ENCODE data around the gene ABHD16B.

ABHD16B gene

DNA sequence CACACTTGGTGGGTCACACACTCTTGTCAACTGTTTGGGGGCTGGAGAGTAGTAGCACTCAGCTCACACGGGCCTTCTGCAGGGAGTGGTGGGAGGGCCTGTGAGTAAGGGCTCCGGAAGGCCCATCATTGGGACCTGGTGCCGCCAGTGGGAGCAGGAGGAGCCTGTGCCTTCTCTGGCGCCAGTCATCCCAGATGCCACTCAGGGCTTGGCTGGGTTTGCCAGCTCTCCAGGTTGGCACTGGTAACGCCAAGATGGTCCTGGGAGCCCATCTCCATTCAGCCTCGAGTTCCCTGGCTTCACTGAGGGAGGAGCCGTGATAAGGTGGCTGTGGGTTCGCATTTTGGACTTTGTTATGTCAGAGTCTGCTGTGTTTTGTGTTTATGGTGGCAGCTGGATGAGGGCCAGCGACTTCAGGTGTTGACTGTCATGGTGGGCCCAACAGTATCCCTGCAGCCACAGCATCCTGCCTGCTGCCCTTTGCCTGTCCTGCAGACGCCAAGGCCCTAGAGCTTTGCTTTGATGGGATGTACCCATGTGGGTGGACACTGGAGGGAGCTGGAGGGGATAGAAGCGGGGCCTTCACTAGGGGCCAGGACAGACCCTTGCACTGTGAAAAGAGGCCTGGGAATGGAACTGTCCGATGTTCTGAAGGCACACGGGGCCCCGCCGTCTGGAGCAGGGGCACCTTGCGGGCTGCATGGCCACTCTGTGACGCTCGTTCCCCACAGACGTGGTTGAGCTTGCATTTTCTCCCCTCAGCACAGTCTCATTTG lies 20.3 kb downstream of the ABHD16B start:
- no peak for DNase-seq

DNA sequence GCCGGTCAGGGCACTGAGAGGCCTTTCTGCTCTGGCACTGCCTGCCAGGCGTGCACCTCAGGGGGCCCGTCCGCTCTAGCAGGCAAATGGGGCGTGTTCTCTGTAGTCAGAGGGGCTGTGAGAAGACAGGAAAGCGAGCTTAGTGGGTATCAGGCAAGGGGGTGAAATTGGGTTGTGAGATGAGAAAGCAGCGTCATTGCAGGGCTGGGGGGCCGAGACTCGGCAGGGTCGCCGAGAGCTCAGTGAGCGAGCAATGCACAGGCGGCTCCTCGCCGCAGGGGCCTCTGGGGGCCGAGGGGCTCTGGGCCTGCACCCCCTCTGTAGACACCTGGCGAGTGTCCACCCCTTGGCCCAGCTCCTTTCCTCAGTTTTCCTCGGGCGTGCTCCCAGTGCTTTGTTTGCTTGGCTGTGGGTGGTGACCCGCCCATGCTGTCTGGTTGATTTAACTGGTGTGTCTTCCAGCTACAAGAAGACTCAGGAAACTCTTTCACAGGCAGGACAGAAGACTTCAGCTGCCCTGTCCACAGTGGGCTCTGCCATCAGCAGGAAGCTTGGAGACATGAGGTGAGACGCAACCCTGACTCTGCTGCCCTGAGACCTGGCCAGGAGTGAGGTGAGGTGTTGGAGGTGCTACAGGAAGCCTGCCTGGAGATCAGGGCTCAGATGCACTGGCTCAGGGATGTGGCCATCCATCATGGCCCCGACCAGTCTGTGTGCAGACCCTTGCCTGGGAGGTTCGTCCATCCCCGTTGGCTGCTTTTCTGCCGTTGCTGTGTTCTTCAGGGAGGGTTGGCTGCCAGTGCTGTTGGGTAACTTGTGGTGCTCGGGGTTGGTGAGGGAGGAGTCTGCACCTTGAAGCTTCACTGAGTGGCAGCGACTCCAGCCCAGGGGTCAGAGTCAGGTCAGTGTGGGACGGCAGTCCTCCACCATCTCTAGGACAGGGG lies 21.2 kb downstream of the ABHD16B start:
- DNase-seq: no peak

DNA sequence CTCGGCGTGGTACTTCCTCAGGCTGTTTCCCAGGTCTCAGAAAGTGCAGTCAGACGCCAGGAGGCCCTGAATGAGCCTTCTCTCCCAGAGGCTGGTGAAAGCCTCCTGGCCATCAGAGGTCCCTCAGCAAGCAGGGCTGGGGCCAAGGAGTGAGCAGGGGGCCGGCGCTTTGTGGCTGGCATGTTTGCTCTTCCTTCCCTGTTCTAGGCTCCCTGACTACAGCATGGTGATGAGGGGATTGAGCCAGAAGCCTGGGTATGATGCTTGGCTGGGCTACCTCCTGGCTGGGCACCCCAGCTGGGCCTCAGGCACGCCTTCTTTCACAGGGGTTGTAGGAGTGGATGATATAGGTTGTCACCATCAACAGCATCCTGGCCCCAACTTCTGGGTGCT lies 21.9 kb downstream of the ABHD16B start:
- no peak for DNase-seq

DNA sequence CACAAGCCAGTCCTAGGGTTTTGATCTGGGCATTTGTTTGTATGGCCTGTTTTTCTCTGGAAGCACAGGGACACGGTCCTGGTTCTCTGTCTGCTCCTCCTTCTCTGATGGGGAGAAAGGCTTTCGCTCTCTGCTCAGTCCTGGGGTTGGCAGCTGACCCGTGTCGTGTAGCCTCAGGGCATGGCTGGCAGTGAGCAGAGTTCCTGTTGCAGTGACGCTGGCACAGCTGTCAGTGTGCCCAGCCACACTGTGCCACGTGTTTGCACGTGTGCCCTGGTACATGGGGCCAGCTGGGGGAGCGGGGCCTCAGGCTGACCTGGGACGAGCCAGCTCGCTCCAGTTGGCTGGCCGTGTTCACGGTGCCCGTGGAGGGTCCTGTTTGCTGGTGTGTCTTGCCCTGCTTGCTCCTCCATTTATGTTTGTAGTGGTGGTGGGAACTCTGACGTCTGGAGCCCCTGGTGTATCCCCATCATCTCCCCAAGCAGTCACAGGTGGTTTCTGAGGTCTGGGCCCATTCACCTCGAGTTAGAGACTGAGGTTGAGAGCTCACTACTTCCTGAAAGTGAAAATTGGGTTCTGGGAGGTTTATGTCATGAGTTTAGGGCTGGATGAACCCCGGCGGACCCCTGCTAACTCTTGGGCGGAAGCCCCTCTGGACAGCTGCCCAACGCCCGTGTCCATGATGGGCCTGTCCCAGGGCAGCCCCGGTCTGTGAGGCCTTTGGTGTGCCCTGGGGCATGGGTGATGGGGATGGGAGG lies 23.4 kb downstream of the ABHD16B start:
- DNase-seq: no peak

DNA sequence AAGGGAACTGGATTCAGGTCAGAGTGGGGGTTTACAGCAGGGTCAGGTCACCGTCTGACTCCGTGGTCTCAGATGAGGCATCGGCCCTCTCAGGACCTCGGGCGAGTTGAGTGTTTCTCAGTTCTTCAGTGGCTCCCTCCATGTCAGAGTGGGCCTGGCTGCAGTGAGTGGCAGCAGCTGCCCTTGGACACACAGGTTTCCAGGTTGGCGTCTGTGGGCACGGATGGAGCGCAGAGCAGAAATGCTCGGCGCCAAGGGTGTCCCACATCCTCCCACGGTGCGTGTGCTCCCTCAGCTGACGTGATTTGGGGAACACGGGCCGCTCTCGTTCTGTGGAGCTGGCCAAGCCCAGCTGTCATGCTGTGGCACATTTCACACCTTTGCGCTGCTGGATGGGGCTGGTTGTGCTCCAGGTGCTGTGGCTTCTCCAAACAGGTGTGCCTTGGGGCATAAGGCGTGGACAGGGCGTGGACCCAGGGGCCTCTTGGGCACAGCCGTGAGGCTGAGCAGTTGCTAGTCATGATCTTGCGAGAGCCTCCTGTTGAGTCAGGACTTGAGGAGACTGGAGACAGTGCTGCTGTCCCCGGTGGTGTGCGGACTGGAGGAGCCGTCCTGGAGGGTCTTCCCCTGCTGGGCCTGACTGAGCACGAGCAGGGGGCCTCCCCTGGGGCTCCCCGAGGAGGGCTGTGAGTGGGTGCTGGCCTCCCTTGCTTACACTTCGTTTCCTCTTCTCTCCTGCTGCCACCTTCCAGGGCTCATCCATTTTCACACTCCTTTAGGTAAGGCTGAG lies 24.2 kb downstream of the ABHD16B start:
- no peak for DNase-seq

DNA sequence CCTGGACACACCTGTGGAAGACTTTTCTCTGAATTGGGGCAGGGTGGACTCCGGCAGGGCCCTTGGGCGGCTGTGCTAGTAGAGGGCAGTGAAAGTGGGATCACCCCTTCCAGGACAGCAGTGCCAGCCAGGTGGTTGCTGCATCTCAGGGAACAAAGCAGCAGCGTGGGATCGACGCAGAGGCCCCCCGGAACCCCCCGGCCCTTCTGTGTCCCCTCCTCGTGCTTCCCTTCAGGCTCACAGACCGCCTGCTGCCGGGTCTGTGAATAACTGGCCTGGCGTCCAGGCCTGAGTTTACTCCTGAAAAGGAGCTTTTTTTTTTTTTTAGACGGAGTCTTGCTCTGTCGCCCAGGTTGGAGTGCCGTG lies 24.7 kb downstream of the ABHD16B start:
- no peak for DNase-seq

DNA sequence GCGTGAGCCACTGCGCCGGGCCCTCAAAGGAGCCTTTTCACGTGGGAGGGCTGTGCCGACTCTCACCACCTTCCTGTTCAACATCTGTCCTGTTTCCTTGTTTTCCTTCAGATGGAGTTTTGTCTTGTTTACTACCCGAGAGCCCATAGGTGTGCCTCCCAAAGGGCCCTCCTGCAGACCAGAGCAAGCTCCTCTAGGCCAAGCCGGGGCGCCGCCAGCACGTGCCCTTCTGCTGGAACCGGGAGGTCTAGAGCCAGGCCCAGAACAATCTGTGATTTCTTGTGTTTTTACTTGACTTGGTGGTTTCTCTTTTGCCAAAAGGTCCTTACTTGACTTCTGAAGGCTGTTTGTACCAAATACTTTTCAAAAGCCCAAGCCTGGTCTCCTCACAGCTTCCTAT lies 25.6 kb downstream of the ABHD16B start:
- no peak for DNase-seq

DNA sequence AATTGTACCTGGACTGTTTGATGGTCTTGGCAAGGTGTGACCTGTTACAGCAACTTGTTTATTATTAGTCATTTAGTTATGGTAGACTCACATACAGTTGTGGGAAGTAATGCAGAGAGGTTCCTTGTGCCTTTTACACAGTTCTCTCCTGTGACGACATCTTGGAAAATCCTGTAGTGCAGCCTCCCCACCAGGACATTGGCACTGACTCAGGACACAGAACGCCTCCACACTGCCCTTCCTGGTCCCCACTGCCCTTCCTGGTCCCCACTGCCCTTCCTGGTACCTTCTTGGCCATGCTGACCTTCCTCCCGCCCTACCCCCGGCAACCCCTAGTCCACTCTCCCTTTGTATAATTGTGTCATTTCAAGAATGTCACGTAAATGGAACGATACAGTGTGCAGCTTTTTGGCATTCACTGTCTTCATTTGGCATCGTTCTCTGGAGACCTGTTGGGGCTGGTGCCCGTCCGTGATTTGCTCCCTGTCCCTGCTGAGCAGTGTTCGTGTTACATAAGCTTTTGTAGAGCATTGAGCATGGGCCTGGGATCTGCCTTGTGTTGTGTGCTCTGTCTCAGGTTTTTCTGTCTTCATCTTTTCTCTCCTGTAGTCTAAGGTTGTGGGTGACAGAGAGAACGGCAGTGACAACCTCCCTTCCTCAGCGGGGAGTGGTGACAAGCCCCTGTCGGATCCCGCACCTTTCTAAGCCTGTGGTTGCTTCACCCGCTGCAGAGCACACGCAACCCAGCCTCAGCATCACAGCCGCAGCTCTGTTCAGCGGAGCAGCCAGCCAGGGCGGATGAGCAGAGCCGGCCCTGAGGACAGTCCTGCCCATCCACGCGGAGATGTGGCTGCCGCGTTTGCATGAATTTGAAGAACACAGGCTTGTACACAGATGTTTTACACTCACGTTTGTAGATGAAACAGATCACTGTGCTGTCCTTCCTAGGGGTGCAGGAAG lies 28.2 kb downstream of the ABHD16B start:
- no peak for DNase-seq

DNA sequence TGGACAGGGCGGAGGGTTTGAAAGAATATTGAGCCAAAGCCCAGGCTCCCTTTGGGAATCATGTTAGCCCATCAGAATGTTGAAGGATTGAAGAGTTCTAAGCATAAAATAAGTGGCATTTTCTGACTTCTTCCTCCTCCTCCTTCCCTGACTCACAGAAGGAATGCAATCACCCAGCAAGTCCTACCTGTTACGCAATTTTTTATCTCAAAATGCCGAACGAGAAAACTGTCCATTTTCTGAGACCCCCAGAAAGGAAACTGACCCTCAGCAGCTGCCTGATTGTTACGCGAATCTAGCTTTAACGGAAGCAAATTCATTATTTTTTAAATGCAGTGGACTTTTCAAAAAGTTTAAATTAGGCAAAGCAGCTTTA lies 28.9 kb downstream of the ABHD16B start:
- no peak for DNase-seq

DNA sequence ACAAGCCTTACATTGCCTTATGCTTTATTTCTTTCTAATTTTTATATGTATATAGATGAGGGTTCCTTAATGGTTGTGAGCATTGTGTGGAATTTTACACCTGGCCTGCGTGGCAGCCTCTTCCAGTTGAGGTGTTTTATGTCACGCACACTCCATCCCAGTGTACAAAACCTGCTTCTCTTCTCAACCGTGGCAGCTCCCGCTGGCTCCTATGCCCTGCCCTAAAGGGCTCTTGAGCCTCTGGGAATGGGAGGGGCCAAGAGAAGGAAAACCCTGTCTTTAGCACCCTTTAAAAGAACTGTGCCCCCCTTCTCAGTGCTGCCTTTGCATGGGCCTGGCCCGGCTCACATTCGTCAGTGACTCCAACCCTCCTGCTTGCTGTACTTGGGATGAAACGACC lies 29.3 kb downstream of the ABHD16B start:
- DNase-seq: no peak

DNA sequence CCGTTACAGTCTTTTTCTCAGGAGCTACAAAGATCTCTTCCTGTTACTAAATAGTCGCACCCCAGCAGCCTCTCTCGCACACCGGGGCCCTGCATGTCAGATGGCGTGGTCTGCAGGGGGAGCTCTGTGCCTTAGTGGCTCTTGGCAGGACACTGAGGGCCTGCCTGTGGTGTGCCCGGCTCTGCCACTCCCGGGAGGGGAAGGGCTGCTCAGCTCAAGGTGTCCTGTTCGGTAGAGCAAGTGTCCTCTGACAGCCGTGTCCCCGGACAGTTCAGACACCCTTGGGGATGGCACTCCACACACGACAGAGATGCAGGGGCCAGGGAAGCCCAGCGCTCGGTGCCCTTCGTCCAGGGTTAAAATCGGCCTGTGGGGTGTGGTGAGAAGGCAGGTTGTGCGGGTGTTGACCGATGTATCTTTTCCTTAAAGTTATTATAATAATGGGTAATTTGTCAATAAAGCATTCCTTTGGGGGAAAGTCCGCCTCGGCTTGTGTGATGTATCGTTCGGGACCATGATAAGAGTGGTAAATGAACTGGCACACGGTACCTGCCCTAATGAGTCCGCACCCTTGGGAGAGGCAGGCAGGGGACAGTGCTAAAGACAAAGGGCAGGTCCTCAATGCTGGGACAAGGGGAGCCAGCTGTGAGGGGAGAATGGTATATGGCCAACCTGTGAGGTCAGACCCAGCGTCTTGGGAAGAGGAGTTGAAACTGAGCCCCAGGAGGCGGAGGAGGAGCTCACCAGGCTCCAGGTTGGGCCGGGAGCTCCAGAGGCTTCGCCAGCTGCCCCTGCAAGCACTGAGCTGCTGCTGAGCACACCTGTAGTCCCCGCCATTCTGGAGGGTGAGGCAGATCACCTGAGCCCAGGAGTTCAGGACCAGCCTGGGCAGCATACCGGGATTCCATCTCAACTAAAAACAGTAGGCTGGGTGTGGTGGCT lies 30.0 kb downstream of the ABHD16B start:
- DNase-seq: peak; percentile 30

DNA sequence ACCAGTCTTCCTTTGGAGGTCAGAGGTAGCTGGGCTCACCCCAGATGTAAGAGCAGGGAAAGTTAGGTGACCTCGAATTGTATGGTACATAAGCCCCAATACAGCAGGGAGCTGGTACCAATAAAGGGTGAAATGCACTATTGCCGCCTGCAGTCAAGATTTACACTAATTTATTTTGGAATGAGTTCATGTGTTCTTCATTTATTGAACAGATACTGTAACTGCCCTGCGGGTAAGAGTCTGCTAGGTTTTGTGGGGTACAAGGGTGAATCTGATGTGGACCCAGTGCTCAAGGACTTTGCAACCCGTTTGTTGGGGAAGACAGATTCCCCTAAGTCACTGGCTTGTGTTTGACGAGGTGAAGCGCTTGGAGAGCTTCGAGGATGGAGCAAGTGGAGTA lies 31.1 kb downstream of the ABHD16B start:
- DNase-seq: no peak

DNA sequence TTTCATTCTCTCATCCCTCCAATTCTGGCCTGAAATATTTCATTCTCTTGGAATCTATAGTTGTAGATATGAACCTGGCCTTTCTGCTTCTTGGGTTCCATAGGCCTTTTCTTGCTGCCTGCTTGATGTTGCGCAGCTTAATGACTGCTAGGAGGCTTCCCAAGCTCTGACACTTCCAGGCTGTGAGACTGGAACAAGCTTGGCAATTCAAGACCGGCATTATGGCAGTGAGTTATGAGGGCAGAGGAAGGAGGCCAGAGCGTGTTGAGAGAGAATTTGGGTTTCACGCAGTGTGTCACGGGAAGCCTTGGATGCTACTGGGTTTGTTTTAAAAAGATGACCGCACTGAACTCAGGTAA lies 32.7 kb downstream of the ABHD16B start:
- DNase-seq: no peak

DNA sequence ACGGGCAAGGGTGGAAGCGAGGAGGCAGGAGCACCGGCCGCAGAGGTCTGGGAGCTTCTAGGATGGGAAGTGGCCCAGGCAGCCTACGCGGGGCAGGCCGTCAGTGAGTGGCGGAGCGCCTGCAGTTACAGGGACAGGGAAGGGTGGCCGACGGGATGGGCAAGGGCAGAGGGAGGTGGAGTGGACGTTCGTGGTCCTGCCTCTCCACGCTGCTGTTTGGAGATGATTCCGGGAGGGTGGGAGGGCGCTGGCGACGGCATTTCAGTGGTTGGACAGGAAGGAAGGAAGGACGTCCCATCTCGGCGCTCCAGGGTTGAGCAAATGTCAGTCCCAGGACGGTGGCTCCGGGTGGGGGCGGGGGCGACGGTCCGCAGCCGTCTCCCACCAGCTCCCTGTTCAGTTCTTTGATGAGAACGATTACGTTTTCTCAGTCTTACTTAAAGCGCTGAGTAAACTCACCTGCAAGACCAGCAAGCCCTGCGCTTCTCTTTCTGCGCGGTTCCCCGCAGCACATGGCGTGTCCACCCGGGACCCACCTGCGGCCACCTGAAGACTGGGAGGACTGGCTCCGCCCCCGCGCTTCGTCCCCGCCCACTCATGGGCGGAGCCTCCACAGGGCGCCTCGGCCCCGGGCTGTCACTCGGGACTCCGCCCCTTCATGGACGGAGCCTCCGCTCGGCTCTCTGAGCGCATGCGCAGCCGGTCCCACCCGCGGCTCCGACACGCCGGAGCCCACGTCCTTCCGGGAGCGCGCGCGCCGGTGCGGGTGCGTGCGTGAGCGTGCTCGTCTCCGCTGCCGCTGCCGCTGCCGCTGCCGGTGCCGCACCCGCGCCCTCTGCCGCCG lies 33.3 kb downstream of the ABHD16B start, which contains the start of gene DNAJC5:
Gene DNAJC5 (plus strand): TSS at position 769 of the 844 bp plus-strand sequence. CDS start 33,220 bp downstream, outside the sequence.
- DNase-seq: peak; percentile 98

DNA sequence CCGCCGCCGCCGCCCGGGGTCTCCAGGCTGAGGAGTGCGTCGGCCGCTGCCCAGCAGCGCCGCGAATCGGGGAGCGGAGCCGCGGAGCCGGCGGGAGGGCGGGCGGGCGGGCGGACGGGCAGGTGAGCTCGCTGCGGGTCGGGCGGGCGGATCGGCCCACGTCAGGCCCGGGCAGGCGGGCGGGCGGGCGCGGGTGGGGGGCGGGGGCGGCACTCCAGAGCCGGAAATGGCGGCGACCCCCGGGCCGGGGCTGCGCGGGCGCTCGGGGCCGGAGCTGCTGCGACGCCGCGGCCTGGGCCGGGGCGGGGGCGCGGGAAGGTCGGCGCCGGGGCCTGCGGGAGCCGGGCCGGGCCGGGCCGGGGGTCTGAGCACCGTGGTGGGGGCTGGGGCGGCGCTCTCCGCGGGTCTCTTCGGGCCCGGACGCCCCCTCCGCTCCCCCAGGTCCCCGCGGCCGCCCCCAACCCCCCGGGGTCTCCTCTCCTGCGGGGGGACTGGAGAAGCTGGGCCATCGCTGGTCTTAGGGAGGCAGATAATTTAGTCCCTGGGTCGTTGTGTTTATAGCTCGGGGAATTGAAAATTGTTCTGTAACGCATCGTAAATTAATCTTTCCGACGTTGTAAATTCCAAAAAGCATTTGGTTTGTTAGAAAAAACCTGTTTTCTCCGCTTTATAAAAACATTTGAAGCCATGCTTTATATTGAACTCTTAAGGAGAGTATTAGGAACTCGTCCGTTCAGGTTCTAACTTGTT lies 34.1 kb downstream of the ABHD16B start:
- no peak for DNase-seq

DNA sequence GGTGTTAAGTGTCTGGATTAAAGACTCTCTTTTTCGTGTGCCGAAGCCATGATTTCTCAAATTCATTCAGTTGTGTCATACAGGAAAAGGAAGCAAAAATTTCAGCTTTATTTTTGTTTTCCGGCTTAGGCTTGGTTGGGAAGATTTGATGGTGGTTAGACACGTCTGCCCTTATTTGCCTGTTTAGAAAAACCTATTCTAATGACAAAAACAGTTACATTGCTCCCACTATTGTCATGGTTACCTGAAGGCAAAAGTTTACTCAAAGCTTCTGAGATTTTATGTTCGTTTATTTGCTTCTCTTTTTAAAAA lies 34.6 kb downstream of the ABHD16B start:
- DNase-seq: peak; percentile 27

DNA sequence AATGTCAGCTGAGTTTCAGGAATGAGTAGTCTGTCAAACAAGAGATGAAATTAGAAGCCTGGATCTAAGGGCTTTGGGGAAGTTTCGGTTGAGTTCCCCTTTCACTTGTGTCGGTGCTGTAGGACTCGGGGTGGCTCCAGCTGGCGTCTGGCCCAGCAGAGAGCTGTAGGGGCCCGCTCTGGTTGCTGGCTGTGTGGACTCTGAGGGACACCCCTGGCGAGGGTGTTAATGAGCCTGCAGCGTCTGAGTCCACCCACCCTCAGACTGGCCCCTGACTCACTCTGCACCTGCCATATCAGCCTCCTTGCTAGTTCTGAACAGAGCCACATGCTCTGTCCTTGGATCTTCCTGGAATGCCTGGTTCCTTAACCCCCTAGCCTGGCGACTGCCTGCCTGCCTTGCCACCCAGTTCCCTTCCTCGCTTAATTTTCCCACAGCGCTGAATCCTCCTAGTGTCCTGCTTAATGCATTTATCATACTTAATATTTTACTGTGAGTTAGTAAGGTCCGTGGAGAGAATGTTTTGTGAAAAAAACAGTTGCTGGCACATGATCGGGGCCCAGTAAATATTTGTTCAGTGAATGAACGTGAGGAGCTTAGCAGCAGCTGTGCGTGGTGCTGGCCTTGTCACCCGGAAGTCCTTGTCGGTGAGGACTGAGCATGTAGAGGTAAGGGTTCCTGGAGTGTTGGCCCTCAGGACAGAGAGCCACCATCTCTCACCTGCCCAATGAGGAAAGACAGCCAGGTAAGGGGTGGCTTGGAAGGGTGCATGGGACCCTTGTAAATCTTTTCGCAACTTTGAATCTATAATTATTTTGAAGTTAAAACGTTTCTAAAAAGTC lies 35.2 kb downstream of the ABHD16B start:
- peak; percentile 76 for DNase-seq
